ENCODE data around the gene UPK2. TPM values are rescaled to one million over a fixed set of nuclear protein-coding genes. Genes with fewer than 3 reads are reported as not detected.

Gene UPK2
- total and polyA plus RNA-seq, 2 experiments from 2014 or later = 0.89 to 1.4 TPM

DNA sequence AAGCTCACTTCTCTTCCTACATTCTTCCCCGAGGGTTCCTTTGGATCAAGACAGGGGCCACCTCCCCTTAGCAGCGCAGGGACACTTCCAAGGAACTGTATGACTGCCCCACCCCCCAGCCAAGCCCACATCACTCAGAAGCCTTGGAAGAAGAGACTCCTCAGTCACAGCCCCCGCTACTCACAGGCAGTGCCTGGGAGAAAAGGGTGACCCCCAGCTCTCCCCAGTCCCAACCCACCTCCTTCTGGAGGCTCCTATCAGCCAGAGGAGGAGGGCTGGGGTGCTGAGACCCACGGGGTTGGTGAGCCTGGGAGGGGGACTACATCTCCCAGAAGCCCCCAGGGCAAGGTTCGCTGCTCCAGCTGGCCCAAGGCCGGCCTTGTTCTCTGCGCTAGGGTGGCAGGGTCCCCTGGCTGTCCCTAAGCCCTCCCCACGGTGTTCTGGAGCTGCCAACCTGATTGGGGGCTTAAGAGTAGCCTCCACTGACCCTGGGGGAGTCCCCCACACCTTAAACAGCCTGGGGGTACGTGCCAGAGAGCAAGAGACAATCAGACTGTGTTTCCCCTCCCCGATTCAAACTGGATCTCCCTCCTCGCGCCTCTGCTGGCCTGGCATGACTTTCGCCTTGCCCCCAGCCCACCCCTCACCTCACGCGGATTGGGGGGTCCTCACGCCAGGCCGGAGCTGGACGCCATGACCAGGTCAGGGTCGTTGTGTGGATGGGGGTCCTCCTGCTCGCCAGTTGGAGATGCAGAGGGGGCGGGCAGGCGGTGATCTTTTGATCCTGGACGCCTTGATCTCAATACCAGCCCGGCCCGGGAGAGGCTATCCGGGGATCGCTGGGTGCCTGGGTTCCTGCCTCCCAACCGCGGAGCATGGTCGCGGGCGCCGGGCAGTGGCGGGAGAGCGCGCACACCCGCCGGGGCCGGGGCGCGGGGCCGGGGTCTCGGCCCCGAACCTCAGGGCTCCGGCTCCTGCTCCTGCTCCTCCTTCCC, 31.2 kb upstream of the UPK2 start:
- Histone ChIP-seq H3K27ac (peak overlapping the region; percentile 93), H3K36me3 (no peaks in the 10 kb centered on the region), H3K4me3 (peak overlapping the region; percentile 95), H3K4me1 (ENCODE audit: low read depth) (peaks cover 36% of the 10 kb centered on the region), H3K9me3 (ENCODE audit: low read depth) (no peaks in the 10 kb centered on the region), H3K27me3 (no peaks in the 10 kb centered on the region)
- DNase-seq (ENCODE audit: low read depth in 1 of 2, low spot score in 1 of 2) = peak; percentile 46 to 72
- TF ChIP-seq, protein P1, sequence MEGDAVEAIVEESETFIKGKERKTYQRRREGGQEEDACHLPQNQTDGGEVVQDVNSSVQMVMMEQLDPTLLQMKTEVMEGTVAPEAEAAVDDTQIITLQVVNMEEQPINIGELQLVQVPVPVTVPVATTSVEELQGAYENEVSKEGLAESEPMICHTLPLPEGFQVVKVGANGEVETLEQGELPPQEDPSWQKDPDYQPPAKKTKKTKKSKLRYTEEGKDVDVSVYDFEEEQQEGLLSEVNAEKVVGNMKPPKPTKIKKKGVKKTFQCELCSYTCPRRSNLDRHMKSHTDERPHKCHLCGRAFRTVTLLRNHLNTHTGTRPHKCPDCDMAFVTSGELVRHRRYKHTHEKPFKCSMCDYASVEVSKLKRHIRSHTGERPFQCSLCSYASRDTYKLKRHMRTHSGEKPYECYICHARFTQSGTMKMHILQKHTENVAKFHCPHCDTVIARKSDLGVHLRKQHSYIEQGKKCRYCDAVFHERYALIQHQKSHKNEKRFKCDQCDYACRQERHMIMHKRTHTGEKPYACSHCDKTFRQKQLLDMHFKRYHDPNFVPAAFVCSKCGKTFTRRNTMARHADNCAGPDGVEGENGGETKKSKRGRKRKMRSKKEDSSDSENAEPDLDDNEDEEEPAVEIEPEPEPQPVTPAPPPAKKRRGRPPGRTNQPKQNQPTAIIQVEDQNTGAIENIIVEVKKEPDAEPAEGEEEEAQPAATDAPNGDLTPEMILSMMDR (IDR thresholded peaks at IDR 0.05; ENCODE audit: low read depth, low read length) = no peak

DNA sequence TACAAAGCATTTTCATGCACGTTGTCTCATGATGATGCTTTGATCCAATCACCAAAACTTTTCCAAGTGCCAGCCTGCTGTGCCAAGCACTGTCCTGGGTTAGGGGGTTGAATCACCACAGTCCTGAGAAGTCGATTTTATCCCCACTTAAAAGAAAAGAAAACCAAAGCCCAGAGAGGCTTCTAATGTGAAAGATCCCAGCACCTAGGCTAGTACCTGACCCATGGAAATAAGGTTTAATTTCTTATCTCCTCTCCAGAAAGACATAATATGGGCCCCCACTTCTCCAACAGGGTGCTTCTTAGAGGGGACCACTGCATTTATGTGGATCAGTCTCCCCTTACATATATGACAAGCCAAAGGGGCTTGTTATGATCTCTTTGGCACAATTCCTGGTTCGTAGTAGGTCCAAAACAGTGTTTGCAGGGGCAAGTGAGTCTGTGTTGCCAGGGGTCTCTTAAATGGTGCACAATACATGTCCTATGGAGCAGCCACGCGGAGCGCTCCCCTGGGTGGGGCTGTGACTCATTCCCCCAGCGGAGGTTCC, 28.5 kb upstream of the UPK2 start:
- Histone ChIP-seq H3K4me3 (peak overlapping the region; percentile 61), H3K27ac (peak overlapping the region; percentile 65), H3K4me1 (ENCODE audit: low read depth) (peaks cover 9% of the 10 kb centered on the region), H3K9me3 (ENCODE audit: low read depth) (no peaks in the 10 kb centered on the region), H3K27me3 (no peaks in the 10 kb centered on the region), H3K36me3 (no peaks in the 10 kb centered on the region)
- DNase-seq (ENCODE audit: low read depth in 1 of 2, low spot score in 1 of 2) = no peak
- TF ChIP-seq, protein P1 (IDR thresholded peaks at IDR 0.05; ENCODE audit: low read depth, low read length) = no peak

DNA sequence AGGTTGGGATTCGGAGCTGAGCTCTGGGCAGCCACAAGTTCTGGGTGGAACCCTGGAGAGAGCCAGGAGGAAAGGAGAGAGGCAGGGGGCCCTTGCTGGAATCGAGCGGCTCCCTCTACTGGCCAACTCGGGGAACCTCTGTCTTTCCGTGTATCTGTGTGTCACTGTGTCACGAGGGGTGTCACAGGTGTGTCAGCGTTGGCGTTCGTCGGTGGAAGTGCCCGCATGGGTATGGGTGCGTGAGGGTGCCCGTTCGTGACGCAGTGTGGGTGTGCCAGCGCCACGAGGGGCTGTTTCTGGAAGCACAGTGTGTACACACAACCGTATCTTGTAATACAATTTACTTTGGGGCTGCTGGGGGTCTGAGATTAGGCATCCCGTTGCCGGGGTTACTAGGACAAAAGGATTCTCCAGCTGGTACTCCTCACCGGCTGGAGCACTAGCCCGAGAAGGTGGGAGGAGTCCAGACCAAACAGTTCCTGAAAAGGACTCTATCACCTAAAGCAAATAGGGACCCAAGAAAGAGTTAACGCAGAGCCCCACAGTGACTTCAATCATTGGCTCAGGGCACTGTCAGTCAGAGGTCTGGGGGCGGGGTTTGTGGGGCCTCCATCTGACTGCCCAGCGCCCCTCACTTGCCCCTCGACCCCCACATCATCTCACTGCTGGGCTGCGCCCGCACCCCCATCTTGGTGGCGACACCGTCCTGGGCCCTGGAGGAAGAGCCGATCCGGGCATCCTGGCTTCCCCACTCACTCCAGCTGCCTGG, 27.8 kb upstream of the UPK2 start:
- TF ChIP-seq, protein P1 (IDR thresholded peaks at IDR 0.05; ENCODE audit: low read depth, low read length) = peak; percentile 98
- no peaks in the 10 kb centered on the region for H3K9me3 ChIP-seq (ENCODE audit: low read depth)
- H3K27me3 ChIP-seq = no peaks in the 10 kb centered on the region
- no peaks in the 10 kb centered on the region for H3K36me3 ChIP-seq
- peak overlapping the region; percentile 74 for H3K27ac ChIP-seq
- peaks cover 6% of the 10 kb centered on the region for H3K4me1 ChIP-seq (ENCODE audit: low read depth)
- DNase-seq (ENCODE audit: low read depth in 1 of 2, low spot score in 1 of 2) = peak; percentile 93 to 95
- H3K4me3 ChIP-seq = peak overlapping the region; percentile 61

DNA sequence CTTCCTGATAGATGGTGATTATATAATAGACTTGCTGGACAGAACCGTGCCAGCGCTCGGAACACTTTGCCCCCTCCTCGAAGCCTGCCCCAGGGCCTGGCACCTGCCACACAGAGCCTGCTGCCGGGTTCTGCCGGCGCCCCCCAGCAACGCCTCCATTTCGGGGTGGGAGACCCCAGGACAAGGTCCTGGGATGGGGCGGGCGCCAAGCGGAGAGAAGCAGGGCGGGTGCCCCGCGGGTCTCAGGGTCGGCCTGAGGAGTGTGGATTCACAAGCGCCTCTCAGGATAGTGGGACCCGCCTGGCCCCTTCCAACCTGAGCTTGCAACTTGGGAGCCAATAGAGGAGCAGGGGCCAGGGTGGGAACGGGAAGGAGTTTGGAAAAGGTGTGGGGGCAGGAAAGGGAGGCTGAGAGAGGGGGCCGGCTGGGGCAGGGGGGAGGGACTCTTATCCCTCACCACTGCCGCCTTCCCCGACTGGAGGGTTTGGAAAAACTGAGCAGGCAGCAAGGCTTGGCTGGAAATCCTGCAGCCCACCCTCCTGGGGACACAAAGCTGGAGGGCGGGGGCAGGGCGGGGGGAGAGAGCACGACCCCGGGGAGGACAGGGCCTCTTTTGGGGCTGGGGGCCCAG, 27.1 kb upstream of the UPK2 start:
- H3K27ac ChIP-seq = peak overlapping the region; percentile 74
- no peaks in the 10 kb centered on the region for H3K27me3 ChIP-seq
- H3K4me3 ChIP-seq = peak overlapping the region; percentile 61
- TF ChIP-seq, protein P1 (IDR thresholded peaks at IDR 0.05; ENCODE audit: low read depth, low read length) = no peak
- no peaks in the 10 kb centered on the region for H3K9me3 ChIP-seq (ENCODE audit: low read depth)
- peaks cover 4% of the 10 kb centered on the region for H3K4me1 ChIP-seq (ENCODE audit: low read depth)
- peak; percentile 73 to 81 for DNase-seq (ENCODE audit: low read depth in 1 of 2, low spot score in 1 of 2)
- H3K36me3 ChIP-seq = no peaks in the 10 kb centered on the region

DNA sequence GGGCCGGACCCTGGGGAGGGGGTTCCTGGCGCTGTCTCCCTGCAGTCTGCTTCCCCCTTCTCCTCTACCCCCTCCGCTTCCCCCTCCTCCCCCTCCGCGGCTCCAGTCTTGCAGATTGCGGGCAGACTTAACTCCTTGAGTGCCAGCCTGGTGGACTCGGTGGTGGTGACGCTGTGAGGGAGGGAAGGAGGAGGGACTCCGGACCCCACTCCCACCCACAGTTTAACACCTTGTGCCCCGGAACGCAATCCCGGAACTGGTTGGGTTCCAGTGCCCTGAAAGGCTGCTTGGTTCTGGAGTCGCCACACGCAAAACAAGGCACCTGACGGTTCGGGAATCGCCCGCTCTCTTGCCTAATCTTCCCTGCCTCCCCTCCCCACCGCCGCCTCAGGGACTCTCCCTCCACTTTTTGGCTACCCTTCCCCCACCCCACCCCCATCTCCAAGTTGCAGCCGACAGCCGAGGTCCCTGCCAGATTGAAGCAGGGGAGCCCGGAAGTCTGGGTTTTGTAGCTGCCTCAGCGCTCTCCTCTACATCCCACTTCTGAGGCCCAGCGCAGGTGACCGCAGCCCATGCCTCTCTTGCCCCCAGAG, 26.5 kb upstream of the UPK2 start:
- TF ChIP-seq, protein P1 (IDR thresholded peaks at IDR 0.05; ENCODE audit: low read depth, low read length) = no peak
- H3K27me3 ChIP-seq = no peaks in the 10 kb centered on the region
- H3K27ac ChIP-seq = peak overlapping the region; percentile 74

More for the DNA sequence above, 26.5 kb upstream of the UPK2 start:
- H3K4me1 ChIP-seq (ENCODE audit: low read depth) = peaks cover 4% of the 10 kb centered on the region
- H3K36me3 ChIP-seq = no peaks in the 10 kb centered on the region
- peak overlapping the region; percentile 61 for H3K4me3 ChIP-seq
- peak; percentile 93 to 94 for DNase-seq (ENCODE audit: low read depth in 1 of 2, low spot score in 1 of 2)
- H3K9me3 ChIP-seq (ENCODE audit: low read depth) = no peaks in the 10 kb centered on the region

Data from cardiac muscle cell (in vitro differentiated cells and primary cell).